Hepatocyte (in vitro differentiated cells): ENCODE results near the gene MED16. TPM values are rescaled to one million over a fixed set of nuclear protein-coding genes. Genes with fewer than 3 reads are reported as not detected.

Source experiments
- DNase-seq: peaks from one replicate; pipeline ENCODE4 v3.0.0-alpha.2; 2016; ENCODE audit warnings: low spot score
- H2AFZ ChIP-seq: fragments of 200-600 bp; sonication (generic); 2 replicates; pipeline ENCODE4 v1.6.0; 2016; ENCODE audit warnings: antibody characterized with exemption, mild to moderate bottlenecking
- H3K27ac ChIP-seq: fragments of 200-600 bp; sonication (generic); 2 replicates; pipeline ENCODE4 v1.5.1; 2016; ENCODE audit warnings: mild to moderate bottlenecking
- H3K27me3 ChIP-seq: fragments of 200-600 bp; sonication (generic); 2 replicates; pipeline ENCODE4 v1.6.1; 2016
- H3K36me3 ChIP-seq: fragments of 200-600 bp; sonication (generic); replicated peaks from 2 replicates; pipeline ENCODE4 v1.5.1; 2016; ENCODE audit warnings: low read depth; ENCODE audit not compliant: insufficient read depth
- H3K4me1 ChIP-seq: fragments of 200-600 bp; sonication (generic); 2 replicates; pipeline ENCODE4 v1.5.1; 2016; ENCODE audit warnings: mild to moderate bottlenecking, moderate library complexity; ENCODE audit not compliant: insufficient read depth
- H3K4me2 ChIP-seq: fragments of 200-600 bp; sonication (generic); 2 replicates; pipeline ENCODE4 v1.6.0; 2016
- H3K4me3 ChIP-seq: fragments of 200-600 bp; sonication (generic); 2 replicates; pipeline ENCODE4 v1.5.1; 2016; ENCODE audit warnings: mild to moderate bottlenecking
- H3K79me2 ChIP-seq: fragments of 200-600 bp; sonication (generic); 2 replicates; pipeline ENCODE4 v1.6.0; 2017; ENCODE audit warnings: mild to moderate bottlenecking
- H3K9me2 ChIP-seq: fragments of 200-600 bp; sonication (generic); replicated peaks from 2 replicates; pipeline ENCODE4 v1.6.0; 2017; ENCODE audit warnings: mild to moderate bottlenecking; ENCODE audit not compliant: insufficient read depth
- H3K9me3 ChIP-seq: fragments of 200-600 bp; sonication (generic); 2 replicates; pipeline ENCODE4 v1.5.1; 2016; ENCODE audit warnings: low read depth, mild to moderate bottlenecking
- H4K20me1 ChIP-seq: fragments of 200-600 bp; sonication (generic); 2 replicates; pipeline ENCODE4 v1.6.0; 2016; ENCODE audit warnings: mild to moderate bottlenecking; ENCODE audit not compliant: insufficient read depth, poor library complexity, severe bottlenecking
- CTCF ChIP-seq: fragments of 200-600 bp; sonication (generic); IDR thresholded peaks from 2 replicates; pipeline ENCODE4 v1.5.1; 2016; ENCODE audit warnings: antibody characterized with exemption, mild to moderate bottlenecking; ENCODE audit not compliant: poor library complexity
- EZH2 ChIP-seq: fragments of 200-600 bp; sonication (generic); IDR thresholded peaks from 2 replicates; pipeline ENCODE4 v1.6.1; 2016; ENCODE audit warnings: antibody characterized with exemption, mild to moderate bottlenecking, borderline replicate concordance
- EZH2phosphoT487 ChIP-seq: fragments of 200-600 bp; sonication (generic); IDR thresholded peaks from one replicate; pipeline ENCODE4 v1.6.1; 2018; ENCODE audit warnings: antibody characterized with exemption, mild to moderate bottlenecking, low read depth, moderate library complexity; ENCODE audit not compliant: unreplicated experiment, severe bottlenecking
- WGBS: methylation state at CpG from one replicate; pipeline ENCODE4 v1.1.6; 2016; ENCODE audit warnings: low lambda C conversion rate; ENCODE audit errors: missing lambda C conversion rate; 5-methylcytosine and 5-hydroxymethylcytosine counted together
- polyA plus RNA-seq: library from polyadenylated mRNA; unstranded; fragments of >200 nt; fragmentation: Nextera tagmentation; extraction: Ambion mirVana; gene quantifications from 2 replicates; pipeline ENCODE4 v1.2.1, GENCODE V29; 2016
- total RNA-seq: library from RNA; depleted of rRNA; stranded (reverse); fragments of >200 nt; gene quantifications from 2 replicates; pipeline ENCODE4 v1.2.3, GENCODE V29; 2014

The MED16 gene
- total and polyA plus RNA-seq, 2 experiments from 2014 or later, result 32.1 to 80.9 TPM

GRCh38 chr19:861756-862580 lies 31.0 kb downstream of the MED16 start:
- no peaks in the 10 kb centered on the region for H3K9me3 ChIP-seq
- H3K79me2 ChIP-seq, result no peaks in the 10 kb centered on the region
- no peaks in the 10 kb centered on the region for H3K27me3 ChIP-seq
- DNase-seq, result peak; percentile 57
- H3K9me2 ChIP-seq, result no peaks in the 10 kb centered on the region
- peak overlapping the region; percentile 46 for H3K4me2 ChIP-seq
- H3K4me3 ChIP-seq, result no peak overlapping the region
- no peak overlapping the region for H2AFZ ChIP-seq
- TF ChIP-seq EZH2 (no peak), EZH2phosphoT487 (no peak), CTCF (no peak)
- WGBS, result 13% methylated on average over 29 of the region's 60 CpGs
- peaks cover 5% of the 10 kb centered on the region for H3K4me1 ChIP-seq
- H3K27ac ChIP-seq, result no peak overlapping the region
- H4K20me1 ChIP-seq, result no peaks in the 10 kb centered on the region
- no peaks in the 10 kb centered on the region for H3K36me3 ChIP-seq

- no peak for TF ChIP-seq EZH2phosphoT487
- TF ChIP-seq EZH2, result no peak
- no peak for TF ChIP-seq CTCF
- Histone ChIP-seq H3K27ac (no peak overlapping the region), H3K4me3 (no peak overlapping the region), H3K4me1 (peaks cover 5% of the 10 kb centered on the region), H3K9me2 (no peaks in the 10 kb centered on the region), H3K27me3 (no peaks in the 10 kb centered on the region), H2AFZ (no peak overlapping the region), H3K79me2 (no peaks in the 10 kb centered on the region), H3K36me3 (no peaks in the 10 kb centered on the region), H3K9me3 (no peaks in the 10 kb centered on the region), H4K20me1 (no peaks in the 10 kb centered on the region), H3K4me2 (peak overlapping the region; percentile 84)
- DNase-seq, result no peak
- 47% methylated on average over 4 of the region's 35 CpGs for WGBS
These were observed 31.7 kb downstream of the MED16 start for GRCh38 chr19:861141-861755.

- no peaks in the 10 kb centered on the region for H3K36me3 ChIP-seq
- H3K4me1 ChIP-seq, result peaks cover 5% of the 10 kb centered on the region
- H3K79me2 ChIP-seq, result no peaks in the 10 kb centered on the region
- no peak within 1 kb of the TSS for H2AFZ ChIP-seq
- H3K9me2 ChIP-seq, result no peaks in the 10 kb centered on the region
- TF ChIP-seq EZH2phosphoT487 (no peak), EZH2 (no peak), CTCF (no peak)
- H3K27me3 ChIP-seq, result no peaks in the 10 kb centered on the region
- H3K27ac ChIP-seq, result no peak within 1 kb of the TSS
- peak within 1 kb of the TSS; percentile 14 for H3K4me3 ChIP-seq
- 70% methylated on average over 16 of the region's 24 CpGs for WGBS
- no peak for DNase-seq
- peak within 1 kb of the TSS; percentile 84 for H3K4me2 ChIP-seq
- H4K20me1 ChIP-seq, result no peaks in the 10 kb centered on the region
- H3K9me3 ChIP-seq, result no peaks in the 10 kb centered on the region
These were observed 33.8 kb downstream of the MED16 start, which contains the start of gene CFD for GRCh38 chr19:858868-859843. CFD (plus strand) TSS chr19:859664; CDS start chr19:859690, 26 bp downstream.
